ENCODE results near the gene MEAF6.
"Not testable (repeated sequence)": the region's sequence is repeated elsewhere in the genome, so short reads cannot be mapped to it uniquely, and the experiment has no call there.

Gene MEAF6

DNA sequence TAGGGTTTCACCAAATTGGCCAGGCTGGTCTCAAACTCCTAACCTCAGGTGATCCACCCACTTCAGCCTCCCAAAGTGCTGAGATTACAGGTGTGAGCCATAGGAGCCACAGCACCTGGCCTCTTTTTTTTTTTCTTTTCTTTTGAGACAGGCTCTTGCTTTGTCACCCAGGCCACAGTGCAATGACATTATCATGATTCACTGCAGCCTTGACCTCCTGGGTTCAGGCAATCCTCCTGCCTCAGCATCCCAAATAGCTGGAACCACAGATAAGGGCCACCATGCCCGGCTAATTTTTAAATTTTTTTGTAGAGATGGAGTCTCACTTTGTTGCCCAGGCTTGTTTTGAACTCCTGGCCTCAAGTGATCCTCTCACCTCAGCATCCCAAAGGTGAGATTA, 15.3 kb upstream of the MEAF6 start:
- not testable (repeated sequence) for DNase-seq

DNA sequence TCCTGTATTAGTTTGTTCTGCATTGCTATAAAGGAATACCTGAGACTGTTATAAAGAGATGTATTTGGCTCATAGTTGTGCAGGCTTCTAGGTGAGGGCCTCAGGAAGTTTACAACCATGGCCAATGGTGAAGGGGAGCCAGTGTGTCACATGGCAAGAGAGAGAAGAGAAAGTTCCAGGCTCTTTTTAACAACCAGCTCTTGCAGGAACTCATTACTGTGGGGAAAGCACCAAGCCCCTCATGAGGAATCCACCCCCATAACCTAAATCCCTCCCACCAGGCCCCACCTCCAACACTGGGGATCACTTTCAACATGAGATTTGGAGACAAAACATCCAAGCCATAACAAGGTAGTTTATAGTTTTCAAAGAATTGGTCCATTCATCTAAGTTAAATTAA, 5.0 kb upstream of the MEAF6 start:
- DNase-seq, result no peak

DNA sequence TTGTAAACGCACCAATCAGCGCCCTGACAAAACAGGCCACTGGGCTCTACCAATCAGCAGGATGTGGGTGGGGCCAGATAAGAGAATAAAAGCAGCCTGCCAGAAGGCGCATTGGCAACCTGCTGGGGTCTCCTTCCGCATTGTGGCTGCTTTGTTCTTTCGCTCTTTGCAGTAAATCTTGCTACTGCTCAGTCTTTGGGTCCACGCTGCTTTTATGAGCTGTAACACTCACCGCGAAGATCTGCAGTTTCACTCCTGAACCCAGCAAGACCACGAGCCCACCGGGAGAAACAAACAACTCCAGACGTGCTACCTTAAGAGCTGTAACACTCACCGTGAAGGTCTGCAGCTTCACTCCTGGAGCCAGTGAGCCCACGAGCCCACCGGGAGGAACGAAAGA, 4.4 kb upstream of the MEAF6 start:
- DNase-seq, result peak; percentile 61

DNA sequence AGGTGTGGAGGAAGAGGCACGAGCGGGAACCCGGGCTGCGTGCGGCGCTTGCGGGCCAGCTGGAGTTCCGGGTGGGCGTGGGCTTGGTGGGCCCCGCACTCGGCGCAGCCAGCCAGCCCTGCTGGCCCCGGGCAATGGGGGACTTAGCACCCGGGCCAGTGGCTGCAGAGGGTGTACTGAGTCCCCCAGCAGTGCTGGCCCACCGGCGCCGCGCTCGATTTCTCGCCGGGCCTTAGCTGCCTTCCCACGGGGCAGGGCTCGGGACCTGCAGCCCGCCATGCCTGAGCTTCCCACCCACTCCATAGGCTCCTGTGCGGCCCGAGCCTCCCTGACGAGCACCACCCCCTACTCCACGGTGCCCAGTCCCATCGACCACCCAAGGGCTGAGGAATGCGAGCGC, 3.7 kb upstream of the MEAF6 start:
- DNase-seq, result not testable (repeated sequence)

DNA sequence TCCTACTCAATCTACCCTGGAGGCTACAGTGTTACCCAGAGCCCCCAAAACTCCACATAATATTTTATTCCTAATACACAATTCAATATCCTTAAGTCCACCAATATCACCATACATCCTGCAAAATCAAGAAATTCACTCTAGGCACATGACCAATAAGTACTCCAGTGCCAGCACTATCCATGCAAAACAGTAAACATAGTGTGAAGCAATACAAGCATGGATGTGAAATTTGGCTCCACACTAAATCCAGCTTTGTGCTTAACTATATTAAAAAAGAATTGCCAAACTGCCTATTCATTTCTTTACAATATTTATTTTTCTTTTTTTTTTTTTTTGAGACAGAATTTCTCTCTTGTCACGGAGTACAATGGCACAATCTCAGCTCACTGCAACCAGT, 3.0 kb upstream of the MEAF6 start:
- no peak for DNase-seq

DNA sequence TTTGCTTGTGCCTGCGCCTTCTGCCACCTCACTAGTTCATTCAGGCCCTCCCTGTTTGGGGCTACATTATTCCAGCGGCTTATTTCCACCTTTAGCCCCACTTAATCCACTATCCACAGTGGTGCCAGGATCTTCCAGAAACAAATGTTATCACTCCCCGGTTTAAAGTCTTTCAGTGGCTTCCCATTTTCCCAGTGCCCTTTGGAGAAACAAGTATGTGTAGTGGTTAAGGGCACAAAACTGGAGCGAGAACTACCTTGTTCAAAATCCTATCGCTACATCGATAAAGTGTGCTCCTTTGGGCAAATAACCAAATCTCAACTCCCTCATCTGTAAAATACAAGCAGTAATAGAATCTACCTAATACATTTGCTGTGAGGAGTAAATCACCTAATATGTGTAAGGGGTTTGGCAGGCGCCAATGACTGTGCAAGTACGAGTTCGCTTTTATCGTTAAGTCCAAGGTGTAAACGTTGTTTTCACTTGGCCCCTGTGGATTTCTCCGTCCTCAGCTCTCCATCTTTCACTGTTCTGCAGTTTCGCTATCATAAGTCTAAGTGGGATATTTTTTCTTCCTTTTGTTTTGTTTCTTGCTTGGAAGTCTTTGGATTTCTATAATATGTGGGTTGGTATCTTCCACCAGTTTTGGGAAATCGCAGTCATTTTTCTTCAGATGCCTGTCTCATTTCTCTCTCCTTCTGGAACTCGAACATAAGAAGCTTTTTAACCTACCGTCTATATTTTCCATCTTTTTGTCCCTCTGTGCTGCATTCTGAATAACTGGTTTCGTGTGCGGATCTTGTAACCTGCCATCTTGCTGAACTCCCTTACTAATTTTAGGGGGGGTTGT, 844 bp upstream of the MEAF6 start:
- DNase-seq, result no peak

DNA sequence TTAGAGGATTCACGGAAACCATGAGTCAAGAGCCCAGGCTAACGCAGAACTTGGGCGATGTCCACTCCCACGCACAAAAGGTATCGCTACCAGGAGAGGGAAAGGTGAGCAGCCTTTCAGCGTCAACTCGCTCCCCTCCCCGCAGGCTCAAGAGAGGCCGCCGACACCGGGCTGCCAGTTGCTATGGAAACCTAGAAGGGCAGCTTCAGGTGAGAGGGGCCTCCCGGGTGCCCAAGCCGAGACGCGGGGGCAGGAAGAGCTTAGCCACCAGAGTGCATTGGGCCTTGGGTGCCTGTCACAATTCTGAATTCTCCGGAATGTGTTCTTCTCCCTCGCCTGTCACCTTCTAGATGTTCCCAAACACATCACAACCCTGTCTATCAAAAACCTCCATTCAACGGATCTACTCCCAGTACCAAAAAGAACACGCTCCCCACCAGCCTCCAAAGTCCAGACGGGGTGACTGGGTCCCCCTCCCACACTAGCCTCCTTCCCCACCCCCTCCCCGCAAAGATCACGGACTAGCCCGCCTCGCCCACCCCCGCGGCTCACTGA, 694 bp downstream of the MEAF6 start:
- peak; percentile 39 for DNase-seq

DNA sequence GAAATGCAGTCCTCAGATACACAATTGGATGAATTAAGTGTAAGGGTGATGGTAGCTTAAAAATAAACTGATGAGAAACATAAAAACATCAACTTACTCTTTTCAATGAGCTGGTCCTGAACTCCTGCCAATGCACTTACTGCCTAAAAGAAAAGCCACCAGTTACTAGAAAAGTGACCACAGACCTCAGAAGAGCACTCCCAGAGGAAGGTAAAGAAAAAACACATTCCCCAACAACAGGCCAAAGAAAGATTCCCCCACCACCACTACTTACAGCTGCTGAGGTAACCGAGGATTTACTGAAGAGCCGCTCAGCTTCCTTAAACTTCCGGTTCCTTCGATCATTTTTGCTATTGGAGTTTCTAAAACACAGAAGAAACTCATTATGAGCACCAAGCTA, 5.4 kb downstream of the MEAF6 start:
- no peak for DNase-seq

DNA sequence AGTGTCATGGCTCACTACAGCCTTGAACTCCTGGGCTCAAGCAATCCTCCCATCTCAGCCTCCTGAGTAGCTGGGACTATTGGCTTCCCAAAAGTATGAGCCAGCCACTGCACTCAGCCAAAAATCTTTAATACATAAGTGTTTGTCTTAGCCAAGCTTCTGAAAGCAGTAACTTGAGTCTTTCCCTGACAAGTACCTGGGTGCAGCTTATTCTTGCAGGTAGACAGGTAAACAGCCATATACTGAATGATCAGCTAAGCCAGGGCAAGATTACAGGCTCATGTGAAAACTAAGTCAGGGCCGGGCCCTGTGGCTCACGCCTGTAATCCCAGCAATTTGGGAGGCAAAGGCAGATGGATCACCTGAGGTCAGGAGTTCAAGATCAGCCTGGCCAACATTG, 7.8 kb downstream of the MEAF6 start:
- no peak for DNase-seq

DNA sequence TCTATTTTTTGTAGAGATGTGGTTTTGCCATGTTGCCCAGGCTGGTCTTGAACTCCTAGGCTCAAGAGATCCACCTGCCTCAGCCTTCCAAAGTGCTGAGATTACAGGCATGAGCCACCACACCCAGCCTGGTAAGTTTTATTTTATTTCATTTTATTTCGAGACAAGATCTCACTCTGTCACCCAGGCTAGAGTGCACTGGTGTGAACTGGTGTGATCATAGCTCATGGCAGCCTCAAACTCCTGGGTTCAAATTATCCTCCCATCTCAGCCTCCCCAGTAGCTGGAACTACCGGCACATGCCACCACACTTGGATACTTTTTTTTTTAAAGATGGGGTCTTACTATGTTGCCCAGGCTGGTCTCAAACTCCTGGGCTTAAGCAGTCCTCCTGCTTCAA, 11.8 kb downstream of the MEAF6 start:
- DNase-seq, result not testable (repeated sequence)

DNA sequence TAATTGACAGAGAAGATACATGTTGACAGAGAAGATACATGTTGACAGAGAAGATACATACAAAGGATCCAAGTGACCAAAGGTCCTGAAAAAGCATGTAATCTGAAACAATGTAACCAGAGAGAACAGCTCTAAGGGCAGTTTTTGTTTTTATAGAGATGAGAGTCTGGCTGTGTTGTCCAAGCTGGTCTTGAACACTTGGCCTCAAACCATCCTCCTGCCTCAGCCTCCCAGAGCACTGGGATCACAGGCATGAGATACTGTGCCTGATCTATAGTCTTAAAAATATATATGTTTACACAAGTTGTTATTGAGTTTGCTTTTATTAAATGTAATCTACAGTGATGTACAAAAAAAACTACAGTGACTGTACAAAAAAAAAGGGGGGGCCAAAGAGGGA, 12.5 kb downstream of the MEAF6 start:
- no peak for DNase-seq

DNA sequence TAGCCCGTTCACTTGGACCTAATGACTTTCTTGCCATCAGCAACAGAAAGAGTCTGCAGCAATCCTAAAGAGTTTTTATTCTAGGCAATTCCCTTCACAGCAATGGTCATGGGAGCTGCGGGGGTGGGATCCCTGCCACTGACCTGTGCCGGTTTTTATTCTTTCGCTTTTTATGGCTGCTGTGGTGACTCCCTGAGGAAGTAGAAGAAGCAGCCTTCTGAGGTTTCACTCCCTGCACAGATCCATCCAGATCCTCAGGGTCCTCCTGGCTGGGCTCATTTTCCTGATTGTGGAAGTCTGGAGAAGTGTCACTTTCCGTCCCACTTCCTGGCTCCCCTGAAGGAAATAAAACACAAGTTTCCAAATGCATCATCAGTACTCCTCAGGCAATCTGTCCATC, 12.9 kb downstream of the MEAF6 start:
- no peak for DNase-seq

DNA sequence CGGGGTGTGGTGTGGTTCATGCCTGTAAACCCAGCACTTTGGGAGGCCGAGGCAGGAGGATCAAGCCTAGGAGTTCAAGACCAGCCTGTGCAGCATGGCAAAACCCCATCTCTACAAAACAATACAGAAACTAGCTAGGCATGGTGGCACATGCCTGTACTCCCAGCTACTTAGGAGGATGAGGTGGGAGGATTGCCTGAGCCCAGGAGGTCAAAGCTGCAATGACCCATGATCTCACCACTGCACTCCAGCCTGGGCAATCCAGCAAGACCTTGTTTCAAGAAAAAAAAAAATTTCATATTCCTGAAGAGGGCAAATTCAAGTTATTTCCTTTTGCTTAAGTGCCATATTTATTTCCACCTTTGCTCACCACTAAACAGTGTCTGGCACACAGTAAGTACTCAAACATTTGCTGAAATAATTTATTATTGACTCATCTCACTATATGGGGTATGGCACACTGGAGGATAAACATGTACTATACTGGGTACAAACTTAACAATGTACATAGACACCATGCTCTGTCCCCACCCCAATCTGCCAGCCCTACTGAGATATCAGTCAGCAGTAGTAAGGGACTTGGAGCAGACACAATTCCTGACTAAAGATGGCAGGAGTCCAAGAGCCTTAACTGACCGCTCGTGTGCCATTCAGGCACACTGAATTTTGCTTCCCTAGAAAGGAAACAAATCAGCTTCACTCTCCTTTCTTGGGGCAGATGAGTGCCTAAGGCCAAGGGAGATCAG, 15.5 kb downstream of the MEAF6 start:
- no peak for DNase-seq

DNA sequence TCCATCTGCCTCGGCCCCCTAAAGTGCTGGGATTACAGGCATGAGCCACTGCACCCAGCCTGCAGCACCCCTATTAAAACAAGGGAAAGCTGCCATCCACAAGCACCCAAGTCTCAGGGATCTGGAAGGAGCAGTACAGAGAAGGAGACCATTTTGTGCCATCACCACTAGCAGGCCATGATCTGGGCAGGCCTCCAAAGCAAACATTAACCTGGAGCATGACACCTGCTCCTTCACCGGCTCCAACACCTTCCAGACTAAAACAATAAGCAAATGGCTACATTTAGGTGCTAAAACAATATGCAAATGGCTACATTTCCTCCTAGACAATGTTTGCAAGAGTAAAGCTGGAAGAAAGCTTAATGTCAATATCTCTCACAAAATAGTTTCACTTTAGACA, 16.7 kb downstream of the MEAF6 start:
- DNase-seq, result no peak

DNA sequence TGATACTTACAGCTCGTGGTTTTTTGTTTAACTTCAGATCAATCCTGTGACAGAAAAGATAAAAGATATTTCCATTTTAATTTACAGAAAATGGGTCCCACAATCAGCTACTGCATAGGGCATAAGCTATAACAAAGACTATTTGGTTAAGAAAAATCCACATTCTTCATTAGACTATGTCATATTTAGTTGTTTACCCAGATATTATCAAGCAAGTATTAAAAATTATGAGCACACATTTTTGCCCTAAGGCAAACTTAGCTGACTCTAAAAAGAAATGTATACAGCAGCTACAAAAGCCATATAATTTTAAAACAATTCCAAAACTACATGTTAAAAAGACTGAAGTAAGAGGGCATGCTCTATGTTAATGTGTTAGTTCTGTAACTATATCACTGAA, 18.7 kb downstream of the MEAF6 start:
- no peak for DNase-seq

DNA sequence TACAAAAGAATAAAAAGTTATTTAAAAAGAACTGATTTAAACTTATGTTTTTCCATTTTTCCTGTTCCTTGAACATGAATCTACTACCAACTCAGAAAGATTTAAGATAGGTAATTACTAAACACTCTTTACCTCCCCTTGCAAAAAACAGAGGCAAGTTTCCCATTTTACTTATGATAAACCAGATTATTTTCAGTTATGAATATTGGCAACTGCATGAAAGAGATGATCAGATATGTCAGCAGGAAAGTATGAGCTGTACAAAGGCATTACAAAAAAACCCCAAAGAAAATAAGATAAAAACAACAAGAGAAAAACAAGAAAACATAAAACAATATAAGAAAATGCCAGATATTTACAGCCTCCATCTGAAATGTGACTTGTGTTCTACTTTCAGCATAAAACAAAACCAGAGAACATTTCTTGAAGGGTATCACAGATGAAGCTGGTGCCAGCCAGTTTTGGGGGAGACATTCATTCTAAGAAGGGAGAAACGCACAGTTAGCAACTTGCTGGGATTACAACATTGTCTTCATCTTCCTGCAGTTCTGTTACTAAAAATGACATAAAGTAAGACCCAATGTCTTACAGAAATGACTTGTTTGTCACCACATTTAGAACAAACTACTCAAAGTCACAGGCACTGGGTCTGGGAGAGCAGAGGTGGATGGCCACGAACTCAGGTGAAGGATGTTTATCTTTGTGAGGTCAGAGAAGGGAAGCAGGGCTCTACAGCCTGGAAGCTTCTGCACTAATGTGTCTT, 21.0 kb downstream of the MEAF6 start:
- DNase-seq, result no peak

DNA sequence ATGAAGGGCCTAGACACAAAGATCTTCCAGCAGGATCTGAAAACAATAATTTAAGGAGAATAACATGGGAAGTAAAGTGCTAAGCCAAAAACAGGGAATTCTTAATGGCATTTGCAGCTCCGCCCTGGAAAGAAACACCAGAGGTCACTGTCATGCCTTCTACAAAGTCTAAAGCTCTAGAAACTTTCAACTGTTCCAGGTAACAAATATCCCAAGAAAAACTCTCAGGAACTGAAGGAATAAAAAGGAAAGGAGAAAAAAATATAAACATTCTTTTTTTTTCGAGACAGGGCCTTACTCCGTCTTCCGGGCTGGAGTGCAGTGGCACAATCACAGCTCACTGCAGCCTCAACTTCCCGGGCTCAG, 27.0 kb downstream of the MEAF6 start:
- DNase-seq, result no peak

DNA sequence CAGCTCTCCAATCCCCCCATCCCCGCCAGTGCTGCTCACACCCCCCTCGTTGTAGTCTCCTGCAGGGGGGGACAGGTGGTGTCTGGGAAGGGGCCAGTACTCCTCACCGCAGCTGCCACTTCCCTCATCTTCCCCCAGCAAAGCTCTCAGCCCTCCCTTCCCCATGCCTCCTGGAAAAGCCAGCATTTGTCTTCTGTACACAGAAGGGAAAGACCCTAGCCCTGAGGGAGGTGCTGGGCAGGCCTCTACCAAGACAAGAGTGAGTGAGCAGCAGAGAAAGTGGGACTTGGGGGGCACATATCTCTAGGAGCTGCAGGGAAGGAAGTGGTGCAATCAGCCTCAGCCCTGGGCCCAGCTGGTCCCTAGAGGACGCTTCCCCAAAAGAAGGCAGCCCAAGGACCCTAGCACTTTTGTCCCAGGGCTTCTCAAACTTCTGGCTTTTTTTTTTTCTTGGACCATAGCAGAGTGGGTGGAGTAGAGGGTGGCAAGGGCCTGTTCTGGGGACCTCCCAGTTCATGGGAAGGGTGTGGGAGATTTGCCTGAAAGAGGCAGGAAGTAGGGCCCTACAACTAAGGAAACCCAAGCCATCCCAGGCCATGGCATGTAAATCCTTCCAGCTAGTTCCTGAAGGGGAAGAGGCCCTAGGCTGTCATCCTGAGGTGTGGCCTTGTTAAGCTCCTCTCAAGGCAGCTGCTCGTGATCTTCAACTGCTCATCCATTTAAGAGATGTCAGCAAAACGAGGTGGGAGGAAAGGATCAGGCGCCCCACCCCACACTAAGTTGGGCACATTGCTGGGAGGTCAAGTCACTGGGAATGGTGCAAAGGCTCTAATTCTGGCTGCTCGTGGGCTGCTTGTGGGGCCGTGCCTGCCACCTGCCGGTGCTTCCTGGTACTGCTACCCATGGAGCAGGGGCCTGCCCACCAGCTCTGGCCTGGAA, 27.6 kb downstream of the MEAF6 start:
- DNase-seq, result peak; percentile 64

DNA sequence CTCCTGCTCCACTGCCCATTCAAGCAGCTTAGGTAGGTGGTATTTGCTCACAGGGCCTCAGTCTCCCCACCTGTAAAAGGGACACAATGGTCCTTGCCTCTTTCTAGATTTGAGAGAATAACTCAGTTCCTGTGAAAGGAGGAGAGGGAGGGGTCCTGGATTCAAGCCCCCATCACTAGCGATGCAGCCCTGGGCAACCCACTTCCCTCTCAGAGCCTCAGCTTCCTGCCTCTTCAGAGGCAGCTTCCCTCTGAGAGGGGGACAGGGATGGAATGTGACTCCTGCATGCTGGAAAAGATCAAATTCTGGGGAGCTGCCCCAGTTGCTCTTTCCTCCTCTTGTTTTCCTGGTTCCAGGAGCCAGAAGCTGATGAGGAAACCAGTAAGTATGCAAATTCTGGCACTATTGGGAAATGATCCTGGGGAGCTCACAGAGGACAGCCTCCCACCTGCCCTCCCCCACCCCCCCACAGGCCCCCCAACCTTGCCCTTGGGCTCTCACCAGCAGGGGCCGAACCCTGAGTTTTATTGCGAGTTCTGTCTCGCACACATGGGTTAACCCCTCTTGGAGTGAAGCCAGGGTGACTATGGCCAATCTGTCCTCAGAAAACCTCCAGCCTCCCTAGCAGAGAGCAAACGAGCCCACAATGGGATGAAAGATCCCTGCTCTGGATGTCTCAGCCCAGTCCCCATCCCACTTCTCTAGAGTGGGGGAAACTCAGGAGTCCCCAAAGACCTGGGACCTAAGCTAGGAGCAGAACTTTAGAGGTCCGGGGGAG, 28.5 kb downstream of the MEAF6 start:
- DNase-seq, result no peak

DNA sequence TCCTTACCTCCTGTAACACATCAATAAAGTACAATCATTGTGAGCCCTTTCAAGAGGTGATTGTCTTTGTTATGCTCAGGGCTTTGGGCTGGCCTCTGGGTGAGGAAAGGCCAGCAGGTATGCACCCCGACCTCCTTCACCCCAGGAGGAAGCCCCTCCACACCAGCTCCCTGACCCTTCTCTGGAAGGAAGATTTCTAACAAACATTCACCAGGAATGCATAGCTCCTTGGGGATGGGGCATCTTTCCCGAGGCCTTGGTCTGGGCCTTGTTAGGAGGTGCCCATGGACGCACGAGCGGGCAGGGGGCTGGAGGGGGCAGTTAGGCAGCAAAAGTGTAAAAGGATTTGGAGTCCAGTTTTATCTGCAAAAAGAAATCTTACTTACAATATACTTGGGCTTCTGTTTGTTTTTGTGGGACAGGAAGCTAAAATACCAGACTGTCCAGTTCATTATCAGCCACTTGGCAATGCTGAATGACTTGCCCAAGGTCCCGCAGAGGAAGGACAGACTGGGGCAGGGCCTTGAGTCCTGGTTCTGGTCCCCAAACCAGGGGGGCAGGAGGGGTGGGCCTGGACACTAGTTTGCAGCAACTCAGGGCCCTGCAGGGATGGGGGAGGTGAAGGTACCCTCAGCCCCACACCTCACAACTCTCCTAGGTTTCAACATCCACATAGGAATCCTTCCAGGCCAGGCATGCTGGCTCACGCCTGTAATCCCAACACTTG, 30.1 kb downstream of the MEAF6 start:
- DNase-seq, result peak; percentile 17

DNA sequence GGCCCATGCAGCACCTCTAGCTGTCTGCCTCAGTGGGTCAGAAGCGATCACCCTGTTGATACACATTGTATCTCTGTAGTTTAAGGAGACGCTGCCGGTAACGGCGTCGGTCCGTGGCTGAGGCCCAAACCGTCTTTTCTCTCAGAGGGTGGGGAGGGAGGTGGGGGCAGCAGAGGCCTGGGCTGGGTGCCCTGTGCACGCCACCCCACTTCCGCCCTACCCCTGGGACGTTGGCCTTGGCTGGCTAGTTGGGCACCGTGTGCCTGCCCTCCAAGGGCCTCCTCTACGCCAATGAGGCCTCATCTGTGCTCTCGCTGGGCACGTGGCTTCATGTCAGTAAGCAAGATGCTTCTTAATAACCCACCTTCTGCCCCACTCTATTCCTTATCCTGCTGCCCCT, 30.8 kb downstream of the MEAF6 start:
- DNase-seq, result no peak

All from CD4-positive, alpha-beta T cell treated with Interferon gamma for 1 hour (primary cell).